ENCODE measurements around the gene SSC5D.

GRCh38 chr19:55490478-55491432 is 2.5 kb downstream of the SSC5D start:
- TF ChIP-seq CTCF (conservative IDR thresholded peaks at IDR 0.05; ENCODE audit: low read depth in 2 of 2): no peak
- no peak for TF ChIP-seq EZH2phosphoT487 (IDR thresholded peaks at IDR 0.05; ENCODE audit: unreplicated experiment)
- TF ChIP-seq POLR2AphosphoS5 (IDR thresholded peaks at IDR 0.05; ENCODE audit: low read depth): no peak
- no peak for TF ChIP-seq CREB1 (CRISPR knock-in tag; IDR thresholded peaks at IDR 0.05; ENCODE audit: low read depth)
- no peak for TF ChIP-seq REST (IDR thresholded peaks at IDR 0.05; ENCODE audit: unreplicated experiment)
- TF ChIP-seq ETS1 (IDR thresholded peaks at IDR 0.05): no peak
- TF ChIP-seq JUNB (IDR thresholded peaks at IDR 0.05; ENCODE audit: unreplicated experiment): no peak
